IPS-15b (cell line): ENCODE measurements around the gene MPP3.
"Not testable (repeated sequence)": the region's sequence is repeated elsewhere in the genome, so short reads cannot be mapped to it uniquely, and the experiment has no call there.

Source experiments
- H3K27me3 ChIP-seq: one replicate; pipeline ENCODE4 v1.6.1; 2013; ENCODE audit warnings: low read length; ENCODE audit not compliant: control insufficient read depth, insufficient read depth
- H3K36me3 ChIP-seq: one replicate; pipeline ENCODE4 v1.6.1; 2013; ENCODE audit warnings: low read length; ENCODE audit not compliant: control insufficient read depth, insufficient read depth
- H3K4me1 ChIP-seq: one replicate; pipeline ENCODE4 v1.6.1; 2013; ENCODE audit warnings: mild to moderate bottlenecking, low read length; ENCODE audit not compliant: control insufficient read depth, insufficient read depth
- H3K4me3 ChIP-seq: one replicate; pipeline ENCODE4 v1.5.1; 2013; ENCODE audit warnings: low read depth, low read length
- H3K9ac ChIP-seq: one replicate; pipeline ENCODE4 v1.6.1; 2013; ENCODE audit warnings: low read depth, mild to moderate bottlenecking, low read length
- H3K9me3 ChIP-seq: one replicate; pipeline ENCODE4 v1.6.1; 2013; ENCODE audit warnings: mild to moderate bottlenecking, low read length; ENCODE audit not compliant: control insufficient read depth, insufficient read depth

Gene MPP3

DNA sequence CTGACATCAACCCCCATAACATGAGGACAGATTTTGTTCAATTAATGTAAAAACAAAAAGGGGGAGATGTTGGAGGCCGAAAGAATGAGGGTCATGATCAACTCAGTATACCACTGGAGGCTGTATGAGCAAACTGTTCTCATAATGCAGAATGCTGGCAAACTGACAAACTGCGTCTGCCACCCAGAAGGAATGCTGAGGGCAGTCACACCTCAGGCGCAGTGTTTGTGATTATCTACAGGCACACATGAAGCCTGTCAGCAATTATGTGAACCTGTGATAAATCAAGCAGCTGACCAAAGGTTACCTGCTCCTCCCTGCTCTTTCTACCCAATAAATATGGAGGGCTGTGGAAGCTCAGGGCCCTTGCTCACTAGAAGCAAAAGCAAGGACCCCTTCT is 41.3 kb upstream of the MPP3 start:
- Histone ChIP-seq H3K36me3 (peaks cover 6% of the 10 kb centered on the region), H3K4me3 (no peak overlapping the region)

DNA sequence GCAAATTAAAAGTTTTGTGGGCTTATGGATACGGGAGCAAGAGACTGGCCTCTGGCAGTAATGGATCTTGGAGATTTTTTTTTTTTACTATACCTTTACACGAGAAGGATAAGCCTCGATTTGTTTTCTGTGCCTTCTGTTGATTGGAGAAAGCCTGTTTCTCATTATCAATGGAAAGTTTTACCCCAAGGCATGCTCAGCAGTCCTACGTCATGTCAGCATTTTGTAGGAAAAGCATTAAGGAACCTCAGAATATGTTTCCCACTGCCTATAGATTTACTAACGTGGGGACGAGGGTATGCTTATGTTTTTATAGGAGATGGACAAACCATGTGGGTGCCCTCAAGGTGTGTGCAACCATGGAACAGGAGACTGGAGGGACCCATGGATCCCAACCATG is 40.9 kb upstream of the MPP3 start:
- H3K9ac ChIP-seq, result no peak overlapping the region
- no peaks in the 10 kb centered on the region for H3K4me1 ChIP-seq
- H3K4me3 ChIP-seq, result no peak overlapping the region
- peaks cover 6% of the 10 kb centered on the region for H3K36me3 ChIP-seq
- H3K9me3 ChIP-seq, result no peaks in the 10 kb centered on the region
- no peaks in the 10 kb centered on the region for H3K27me3 ChIP-seq

More for the DNA sequence above, 41.3 kb upstream of the MPP3 start:
- no peaks in the 10 kb centered on the region for H3K9me3 ChIP-seq
- no peaks in the 10 kb centered on the region for H3K4me1 ChIP-seq
- H3K27me3 ChIP-seq, result no peaks in the 10 kb centered on the region
- no peak overlapping the region for H3K9ac ChIP-seq

DNA sequence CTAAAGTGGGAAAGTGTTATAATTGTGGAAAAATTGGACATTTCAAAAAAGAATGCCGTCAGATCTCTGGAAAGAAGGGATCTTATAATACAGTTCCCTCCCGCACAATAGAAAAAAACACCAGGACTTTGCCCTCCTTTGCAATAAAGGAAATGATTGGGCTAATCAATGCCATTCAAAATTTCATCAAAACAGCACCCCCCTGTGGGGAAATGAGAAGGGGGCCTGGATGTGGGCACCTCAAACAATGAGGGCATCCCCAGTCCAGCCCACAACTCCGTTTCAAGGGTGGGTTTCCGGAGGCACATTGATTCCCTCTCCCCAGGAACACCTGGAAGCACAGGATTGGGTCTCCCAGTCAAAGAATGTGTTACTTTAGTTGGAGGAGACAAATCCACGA is 40.1 kb upstream of the MPP3 start:
- Histone ChIP-seq H3K9me3 (no peaks in the 10 kb centered on the region), H3K4me1 (no peaks in the 10 kb centered on the region), H3K27me3 (no peaks in the 10 kb centered on the region), H3K9ac (no peak overlapping the region), H3K36me3 (peaks cover 6% of the 10 kb centered on the region), H3K4me3 (no peak overlapping the region)

DNA sequence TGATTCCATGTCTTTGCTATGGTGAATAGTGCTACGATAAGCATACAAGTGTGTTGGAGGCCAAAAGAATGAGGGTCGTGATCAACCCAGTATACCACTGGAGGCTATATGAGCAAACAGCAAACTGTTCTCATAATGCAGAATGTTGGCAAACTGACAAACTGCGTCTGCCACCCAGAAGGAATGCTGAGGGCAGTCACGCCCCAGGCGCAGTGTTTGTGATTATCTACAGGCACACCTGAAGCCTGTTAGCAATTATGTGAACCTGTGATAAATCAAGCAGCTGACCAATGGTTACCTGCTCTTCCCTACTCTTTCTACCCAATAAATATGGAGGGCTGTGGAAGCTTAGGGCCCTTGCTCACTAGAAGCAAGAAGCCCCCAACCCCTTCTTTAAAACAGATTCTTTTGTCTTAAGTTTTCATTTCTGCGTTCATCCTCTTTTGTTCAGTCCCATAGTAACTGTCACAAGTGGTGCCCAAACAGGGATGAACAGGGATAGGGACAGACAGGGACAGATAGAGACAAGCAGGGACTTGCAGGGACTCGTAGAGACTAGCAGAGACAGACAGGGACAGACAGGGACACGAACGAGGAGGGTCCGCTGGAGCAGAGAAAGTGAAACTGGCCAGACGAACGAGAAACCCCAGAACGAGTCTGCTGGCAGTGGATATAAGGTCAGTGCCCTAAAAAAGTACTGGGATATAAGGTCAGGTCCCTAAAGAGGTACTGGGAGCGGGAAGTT is 39.2 kb upstream of the MPP3 start:
- peaks cover 3% of the 10 kb centered on the region for H3K36me3 ChIP-seq
- H3K9ac ChIP-seq, result no peak overlapping the region
- no peak overlapping the region for H3K4me3 ChIP-seq
- H3K9me3 ChIP-seq, result no peaks in the 10 kb centered on the region
- H3K27me3 ChIP-seq, result no peaks in the 10 kb centered on the region
- H3K4me1 ChIP-seq, result no peaks in the 10 kb centered on the region

DNA sequence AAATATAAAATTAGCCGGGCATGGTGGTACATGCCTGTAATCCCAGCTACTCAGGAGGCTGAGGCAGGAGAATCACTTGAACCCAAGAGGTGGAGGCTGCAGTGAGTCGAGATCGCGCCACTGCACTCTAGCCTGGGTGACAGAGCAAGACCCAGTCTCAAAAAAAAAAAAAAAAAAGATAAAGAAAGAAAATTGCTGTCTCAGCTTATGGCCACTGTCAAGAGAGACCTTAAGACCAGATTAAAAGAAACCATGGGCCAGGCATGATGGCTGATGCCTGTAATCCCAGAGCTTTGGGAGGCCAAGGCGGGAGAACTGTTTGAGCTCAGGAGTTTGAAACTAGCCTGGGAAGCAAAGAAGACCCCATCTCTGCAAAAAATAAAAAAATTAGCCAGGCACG is 36.1 kb upstream of the MPP3 start:
- H3K9ac ChIP-seq, H3K9me3 ChIP-seq, H3K27me3 ChIP-seq, H3K36me3 ChIP-seq, H3K4me3 ChIP-seq, H3K4me1 ChIP-seq: not testable (repeated sequence)

DNA sequence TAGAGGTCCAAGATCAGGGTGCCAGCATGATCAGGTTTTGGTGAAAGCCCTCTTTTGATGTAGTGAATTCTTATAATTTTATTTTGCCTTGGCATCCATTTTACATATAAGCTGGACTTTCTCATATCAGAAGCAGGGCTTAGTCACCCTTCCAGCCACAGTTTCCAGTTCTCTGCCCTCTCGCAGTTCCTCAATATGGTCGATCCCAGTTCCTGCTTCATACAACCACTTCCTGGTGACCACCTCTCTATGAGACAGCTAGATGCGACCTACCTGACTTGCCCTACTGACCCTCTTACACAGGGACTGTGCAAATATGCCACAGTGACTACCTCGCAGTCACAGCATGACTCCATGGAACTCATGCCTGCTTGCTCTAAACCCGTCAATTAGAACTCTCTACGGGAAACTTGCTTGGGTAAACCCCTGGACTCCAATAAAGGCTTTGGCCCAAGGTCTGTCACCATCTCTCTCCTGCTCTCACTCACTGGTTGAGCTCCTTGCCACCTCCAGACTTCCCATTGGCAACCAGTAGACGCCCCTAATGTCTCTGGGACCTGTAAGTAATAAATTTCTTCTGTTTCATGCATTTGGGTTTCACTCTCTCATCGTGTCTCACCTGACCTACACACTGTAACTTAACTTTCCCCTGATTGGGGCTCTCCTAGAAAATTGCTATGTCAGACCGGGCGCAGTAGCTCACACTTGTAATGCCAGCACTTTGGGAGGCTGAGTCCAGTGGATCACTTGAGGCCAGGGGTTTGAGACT is 35.5 kb upstream of the MPP3 start:
- no peaks in the 10 kb centered on the region for H3K36me3 ChIP-seq
- no peaks in the 10 kb centered on the region for H3K27me3 ChIP-seq
- no peaks in the 10 kb centered on the region for H3K9me3 ChIP-seq
- no peak overlapping the region for H3K4me3 ChIP-seq
- H3K4me1 ChIP-seq, result no peaks in the 10 kb centered on the region
- H3K9ac ChIP-seq, result no peak overlapping the region

DNA sequence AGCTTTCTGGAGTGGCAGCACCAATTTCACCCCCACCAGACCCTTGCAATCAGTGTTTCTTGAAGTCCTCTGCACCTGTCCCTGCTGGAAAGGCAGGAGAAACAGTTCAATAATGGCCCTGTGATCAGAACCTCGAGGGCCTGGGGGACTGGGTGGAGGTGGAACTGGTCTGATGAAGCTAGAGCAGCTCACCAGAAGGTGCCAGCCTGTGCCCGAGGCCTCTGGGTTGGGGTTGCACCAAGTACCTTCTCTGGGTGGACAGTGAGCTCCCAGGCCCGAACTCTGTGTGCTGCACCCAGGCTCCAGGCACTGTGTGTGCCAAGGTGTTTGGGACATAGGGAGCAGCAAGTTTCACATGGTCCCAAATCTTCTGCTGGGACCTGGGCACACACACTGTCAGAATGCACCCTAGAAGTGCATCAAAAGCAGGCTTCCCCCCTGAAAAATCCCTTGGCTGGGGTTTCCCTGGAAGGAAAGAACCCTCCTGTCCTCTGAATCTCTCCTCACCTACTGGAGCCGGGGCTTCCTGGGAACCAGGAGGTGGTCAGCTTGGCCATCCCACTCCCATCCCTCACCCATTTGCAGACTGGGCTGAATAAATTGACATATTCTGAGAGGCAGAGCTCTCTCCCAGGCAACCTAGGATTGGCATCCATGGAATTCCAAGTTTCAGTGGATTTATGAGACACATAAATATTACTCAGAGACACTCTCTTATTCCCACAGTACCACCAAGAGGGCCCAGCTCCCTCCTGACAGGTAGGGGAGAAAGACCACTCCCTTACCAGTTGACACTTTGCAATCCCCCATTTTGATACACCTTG is 31.4 kb upstream of the MPP3 start:
- Histone ChIP-seq H3K27me3 (no peaks in the 10 kb centered on the region), H3K4me3 (no peak overlapping the region), H3K36me3 (no peaks in the 10 kb centered on the region), H3K4me1 (no peaks in the 10 kb centered on the region), H3K9ac (no peak overlapping the region), H3K9me3 (no peaks in the 10 kb centered on the region)

DNA sequence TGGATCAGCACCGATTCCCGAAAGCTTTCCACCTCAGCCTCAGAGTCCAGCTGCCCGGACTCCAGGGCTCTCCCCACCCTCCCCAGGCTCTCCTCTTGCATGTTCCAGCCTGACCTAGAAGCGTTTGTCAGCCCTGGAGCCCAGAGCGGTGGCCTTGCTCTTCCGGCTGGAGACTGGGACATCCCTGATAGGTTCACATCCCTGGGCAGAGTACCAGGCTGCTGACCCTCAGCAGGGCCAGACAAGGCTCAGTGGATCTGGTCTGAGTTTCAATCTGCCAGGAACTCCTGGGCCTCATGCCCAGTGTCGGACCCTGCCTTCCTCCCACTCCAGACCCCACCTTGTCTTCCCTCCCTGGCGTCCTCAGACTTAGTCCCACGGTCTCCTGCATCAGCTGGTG is 29.0 kb upstream of the MPP3 start:
- no peaks in the 10 kb centered on the region for H3K27me3 ChIP-seq

DNA sequence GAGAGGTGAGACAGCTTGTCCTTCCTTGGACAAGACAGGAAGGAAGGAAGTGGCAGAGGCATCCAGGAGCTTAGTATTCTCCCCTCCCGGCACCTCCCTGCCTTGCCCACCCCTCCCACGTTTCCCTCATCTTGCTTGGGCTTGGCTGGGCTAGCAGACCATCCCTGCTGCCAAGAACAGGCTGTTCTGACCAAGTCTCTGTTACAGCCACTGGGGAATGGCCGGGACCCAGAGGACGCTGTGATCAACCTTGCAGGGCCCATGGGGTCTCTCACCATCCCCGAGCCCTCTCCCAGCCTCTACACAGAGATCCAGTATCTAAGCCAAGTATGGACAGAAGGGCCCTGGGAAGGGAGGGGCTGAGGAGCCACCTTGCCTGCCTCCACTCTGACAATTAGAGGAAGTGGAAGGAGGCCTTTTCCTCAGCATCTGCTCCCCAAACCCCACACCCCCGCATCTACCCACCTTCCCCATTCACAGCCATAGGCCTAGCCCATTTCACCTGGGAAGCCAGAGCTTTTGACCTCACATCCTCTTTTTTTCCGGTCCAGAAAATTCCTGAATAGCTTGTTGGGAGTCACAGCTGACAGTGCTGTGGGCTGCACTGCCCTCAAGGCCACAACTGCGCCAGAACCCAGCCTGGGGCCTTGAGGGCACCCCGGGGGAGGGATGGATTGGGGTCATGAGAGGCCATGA is 28.1 kb upstream of the MPP3 start:
- H3K4me3 ChIP-seq, result no peak overlapping the region
- H3K9ac ChIP-seq, result no peak overlapping the region
- H3K4me1 ChIP-seq, result no peaks in the 10 kb centered on the region
- H3K36me3 ChIP-seq, result no peaks in the 10 kb centered on the region
- no peaks in the 10 kb centered on the region for H3K27me3 ChIP-seq
- H3K9me3 ChIP-seq, result no peaks in the 10 kb centered on the region

More for the DNA sequence above, 29.0 kb upstream of the MPP3 start:
- Histone ChIP-seq H3K36me3 (no peaks in the 10 kb centered on the region), H3K9ac (no peak overlapping the region), H3K4me3 (no peak overlapping the region), H3K4me1 (no peaks in the 10 kb centered on the region), H3K9me3 (no peaks in the 10 kb centered on the region)

DNA sequence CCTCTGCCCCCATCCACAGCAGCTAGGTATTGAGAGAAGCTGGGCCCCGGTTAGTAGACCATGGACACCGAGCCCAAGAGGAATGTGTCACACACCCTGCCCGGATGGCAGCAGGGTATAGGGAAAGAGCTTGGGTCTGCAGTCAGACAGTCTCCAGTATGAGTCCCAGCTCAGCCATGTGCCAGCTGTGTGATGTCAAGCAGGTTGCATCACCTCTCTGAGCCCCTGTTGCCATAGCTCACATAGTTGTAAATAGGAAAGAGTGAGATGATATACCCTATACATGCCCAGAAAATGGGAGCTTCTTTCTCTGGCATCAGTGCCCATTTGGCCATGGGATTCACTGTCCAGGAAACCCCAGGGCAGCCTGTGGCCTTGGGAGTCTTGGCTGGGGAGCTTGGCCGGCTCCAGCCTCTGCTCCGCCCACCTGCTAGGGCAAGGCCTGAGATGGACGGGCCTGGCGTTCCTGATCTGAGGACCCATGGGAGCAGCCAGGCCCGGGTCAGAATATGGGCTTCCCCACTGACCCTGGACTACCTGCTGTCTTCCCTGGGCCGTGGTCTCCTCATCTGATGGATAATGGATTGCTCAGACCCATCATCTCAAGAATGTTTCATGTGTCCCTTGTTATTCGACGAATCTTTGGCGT is 27.3 kb upstream of the MPP3 start:
- no peak overlapping the region for H3K9ac ChIP-seq
- H3K4me3 ChIP-seq, result no peak overlapping the region
- H3K4me1 ChIP-seq, result no peaks in the 10 kb centered on the region
- H3K9me3 ChIP-seq, result no peaks in the 10 kb centered on the region
- no peaks in the 10 kb centered on the region for H3K36me3 ChIP-seq
- H3K27me3 ChIP-seq, result no peaks in the 10 kb centered on the region
